ENCODE measurements around the gene COL7A1.
A peak's percentile ranks its signal among the peaks of the same experiment; 100 is the strongest.

The COL7A1 gene

GRCh38 chr3:48633743-48634142 is 38.6 kb upstream of the COL7A1 start:
- Histone ChIP-seq H3K23ac (ENCODE audit: low read depth, low read length, poor library complexity) (no peak overlapping the region), H3K18ac (ENCODE audit: low read length) (no peak overlapping the region), H3K27ac (replicated peaks; ENCODE audit: low read length) (no peak overlapping the region), H4K8ac (ENCODE audit: low read depth, low read length) (no peak overlapping the region), H3K27me3 (ENCODE audit: control insufficient read depth in 3 of 3, insufficient read depth in 3 of 3, low read depth in 1 of 3, low read length in 3 of 3) (no peaks in the 10 kb centered on the region), H3K9me3 (replicated peaks in 1 of 2; ENCODE audit: control insufficient read depth in 2 of 2, insufficient read depth in 1 of 2, low read depth in 1 of 2, low read length in 2 of 2) (no peaks in the 10 kb centered on the region), H4K91ac (ENCODE audit: low read depth, low read length, poor library complexity) (no peak overlapping the region), H2AK5ac (ENCODE audit: low read depth, low read length) (peak overlapping the region; percentile 59), H3K4me2 (ENCODE audit: insufficient read depth, low read length, poor library complexity, severe bottlenecking) (no peak overlapping the region), H2BK15ac (ENCODE audit: low read length) (peak overlapping the region; percentile 6), H3K36me3 (replicated peaks in 1 of 2; ENCODE audit: control insufficient read depth in 2 of 2, insufficient read depth in 2 of 2, low read length in 2 of 2) (peaks cover 43 to 65% of the 10 kb centered on the region in 2 donors), H3K4me1 (ENCODE audit: control insufficient read depth in 2 of 2, insufficient read depth in 1 of 2, low read depth in 1 of 2, low read length in 2 of 2) (peaks cover 13 to 22% of the 10 kb centered on the region in 2 donors), H2AFZ (ENCODE audit: low read length) (no peak overlapping the region), H2BK120ac (ENCODE audit: low read depth, low read length) (no peak overlapping the region), H3K4me3 (ENCODE audit: low read length in 2 of 2) (peak overlapping the region in 1 of 2 donors; percentile 82), H2BK12ac (ENCODE audit: low read length) (no peak overlapping the region), H3K79me1 (ENCODE audit: low read depth, low read length) (peaks cover 7% of the 10 kb centered on the region), H3K9ac (ENCODE audit: low read depth, low read length, poor library complexity) (peak overlapping the region; percentile 9), H2BK5ac (ENCODE audit: low read length) (no peak overlapping the region), H3K4ac (ENCODE audit: low read length) (no peak overlapping the region), H3K14ac (ENCODE audit: low read length) (no peak overlapping the region)
- DNase-seq (ENCODE audit: low spot score), result no peak
- no CpG with 5 or more reads among the region's 2 CpGs for WGBS, 2 donors (ENCODE audit: extremely low coverage in 2 of 2, insufficient read length in 2 of 2, insufficient replicate concordance in 1 of 2)

- peaks cover 13 to 22% of the 10 kb centered on the region in 2 donors for H3K4me1 ChIP-seq (ENCODE audit: control insufficient read depth in 2 of 2, insufficient read depth in 1 of 2, low read depth in 1 of 2, low read length in 2 of 2)
- H4K91ac ChIP-seq (ENCODE audit: low read depth, low read length, poor library complexity), result no peak overlapping the region
- DNase-seq (ENCODE audit: low spot score), result no peak
- H2BK5ac ChIP-seq (ENCODE audit: low read length), result no peak overlapping the region
- no peak overlapping the region for H3K4ac ChIP-seq (ENCODE audit: low read length)
- H3K9ac ChIP-seq (ENCODE audit: low read depth, low read length, poor library complexity), result no peak overlapping the region
- no peaks in the 10 kb centered on the region for H3K9me3 ChIP-seq (replicated peaks in 1 of 2; ENCODE audit: control insufficient read depth in 2 of 2, insufficient read depth in 1 of 2, low read depth in 1 of 2, low read length in 2 of 2)
- no peak overlapping the region for H3K4me2 ChIP-seq (ENCODE audit: insufficient read depth, low read length, poor library complexity, severe bottlenecking)
- no peak overlapping the region for H2BK120ac ChIP-seq (ENCODE audit: low read depth, low read length)
- H2AFZ ChIP-seq (ENCODE audit: low read length), result no peak overlapping the region
- WGBS, 2 donors (ENCODE audit: extremely low coverage in 2 of 2, insufficient read length in 2 of 2, insufficient replicate concordance in 1 of 2), result no CpG with 5 or more reads among the region's 15 CpGs
- no peak overlapping the region for H2AK5ac ChIP-seq (ENCODE audit: low read depth, low read length)
- H3K27me3 ChIP-seq (ENCODE audit: control insufficient read depth in 3 of 3, insufficient read depth in 3 of 3, low read depth in 1 of 3, low read length in 3 of 3), result no peaks in the 10 kb centered on the region
- H4K8ac ChIP-seq (ENCODE audit: low read depth, low read length), result no peak overlapping the region
- H3K18ac ChIP-seq (ENCODE audit: low read length), result no peak overlapping the region
- no peak overlapping the region for H2BK15ac ChIP-seq (ENCODE audit: low read length)
- peaks cover 7% of the 10 kb centered on the region for H3K79me1 ChIP-seq (ENCODE audit: low read depth, low read length)
- H2BK12ac ChIP-seq (ENCODE audit: low read length), result no peak overlapping the region
- H3K36me3 ChIP-seq (replicated peaks in 1 of 2; ENCODE audit: control insufficient read depth in 2 of 2, insufficient read depth in 2 of 2, low read length in 2 of 2), result peaks cover 45 to 66% of the 10 kb centered on the region in 2 donors
- H3K4me3 ChIP-seq (ENCODE audit: low read length in 2 of 2), result no peak overlapping the region
- no peak overlapping the region for H3K23ac ChIP-seq (ENCODE audit: low read depth, low read length, poor library complexity)
- no peak overlapping the region for H3K14ac ChIP-seq (ENCODE audit: low read length)
- H3K27ac ChIP-seq (replicated peaks; ENCODE audit: low read length), result no peak overlapping the region
Observed at GRCh38 chr3:48633256-48633655, 38.1 kb upstream of the COL7A1 start.

- Histone ChIP-seq H3K23ac (ENCODE audit: low read depth, low read length, poor library complexity) (peak overlapping the region; percentile 31), H2AFZ (ENCODE audit: low read length) (no peak overlapping the region), H3K4me1 (ENCODE audit: control insufficient read depth in 2 of 2, insufficient read depth in 1 of 2, low read depth in 1 of 2, low read length in 2 of 2) (peaks cover 13 to 17% of the 10 kb centered on the region in 2 donors), H3K79me1 (ENCODE audit: low read depth, low read length) (peaks cover 7% of the 10 kb centered on the region), H3K27me3 (ENCODE audit: control insufficient read depth in 3 of 3, insufficient read depth in 3 of 3, low read depth in 1 of 3, low read length in 3 of 3) (no peaks in the 10 kb centered on the region), H3K4me3 (ENCODE audit: low read length in 2 of 2) (no peak overlapping the region), H3K4ac (ENCODE audit: low read length) (peak overlapping the region; percentile 24), H4K8ac (ENCODE audit: low read depth, low read length) (no peak overlapping the region), H3K18ac (ENCODE audit: low read length) (no peak overlapping the region), H2BK5ac (ENCODE audit: low read length) (no peak overlapping the region), H3K36me3 (replicated peaks in 1 of 2; ENCODE audit: control insufficient read depth in 2 of 2, insufficient read depth in 2 of 2, low read length in 2 of 2) (peaks cover 55 to 69% of the 10 kb centered on the region in 2 donors), H2BK12ac (ENCODE audit: low read length) (no peak overlapping the region), H3K14ac (ENCODE audit: low read length) (no peak overlapping the region), H3K27ac (replicated peaks; ENCODE audit: low read length) (no peak overlapping the region), H2BK15ac (ENCODE audit: low read length) (no peak overlapping the region), H3K4me2 (ENCODE audit: insufficient read depth, low read length, poor library complexity, severe bottlenecking) (no peak overlapping the region), H3K9ac (ENCODE audit: low read depth, low read length, poor library complexity) (peak overlapping the region; percentile 65), H2BK120ac (ENCODE audit: low read depth, low read length) (no peak overlapping the region), H4K91ac (ENCODE audit: low read depth, low read length, poor library complexity) (no peak overlapping the region), H3K9me3 (replicated peaks in 1 of 2; ENCODE audit: control insufficient read depth in 2 of 2, insufficient read depth in 1 of 2, low read depth in 1 of 2, low read length in 2 of 2) (no peaks in the 10 kb centered on the region), H2AK5ac (ENCODE audit: low read depth, low read length) (no peak overlapping the region)
- no CpG with 5 or more reads among the region's 22 CpGs for WGBS, 2 donors (ENCODE audit: extremely low coverage in 2 of 2, insufficient read length in 2 of 2, insufficient replicate concordance in 1 of 2)
- no peak for DNase-seq (ENCODE audit: low spot score)
Observed at GRCh38 chr3:48631516-48632448, 36.7 kb upstream of the COL7A1 start.

- Histone ChIP-seq H3K27me3 (ENCODE audit: control insufficient read depth in 3 of 3, insufficient read depth in 3 of 3, low read depth in 1 of 3, low read length in 3 of 3) (no peaks in the 10 kb centered on the region), H3K36me3 (replicated peaks in 1 of 2; ENCODE audit: control insufficient read depth in 2 of 2, insufficient read depth in 2 of 2, low read length in 2 of 2) (peaks cover 63 to 78% of the 10 kb centered on the region in 2 donors), H3K9ac (ENCODE audit: low read depth, low read length, poor library complexity) (no peak overlapping the region), H3K79me1 (ENCODE audit: low read depth, low read length) (peaks cover 7% of the 10 kb centered on the region), H2AK5ac (ENCODE audit: low read depth, low read length) (no peak overlapping the region), H3K4me3 (ENCODE audit: low read length in 2 of 2) (no peak overlapping the region), H2BK5ac (ENCODE audit: low read length) (peak overlapping the region; percentile 56), H2BK12ac (ENCODE audit: low read length) (peak overlapping the region; percentile 30), H3K14ac (ENCODE audit: low read length) (no peak overlapping the region), H4K8ac (ENCODE audit: low read depth, low read length) (no peak overlapping the region), H2BK15ac (ENCODE audit: low read length) (no peak overlapping the region), H2AFZ (ENCODE audit: low read length) (no peak overlapping the region), H3K4me1 (ENCODE audit: control insufficient read depth in 2 of 2, insufficient read depth in 1 of 2, low read depth in 1 of 2, low read length in 2 of 2) (peaks cover 5 to 8% of the 10 kb centered on the region in 2 donors), H3K4me2 (ENCODE audit: insufficient read depth, low read length, poor library complexity, severe bottlenecking) (no peak overlapping the region), H3K23ac (ENCODE audit: low read depth, low read length, poor library complexity) (peak overlapping the region; percentile 49), H2BK120ac (ENCODE audit: low read depth, low read length) (no peak overlapping the region), H3K27ac (replicated peaks; ENCODE audit: low read length) (no peak overlapping the region), H3K9me3 (replicated peaks in 1 of 2; ENCODE audit: control insufficient read depth in 2 of 2, insufficient read depth in 1 of 2, low read depth in 1 of 2, low read length in 2 of 2) (no peaks in the 10 kb centered on the region), H3K18ac (ENCODE audit: low read length) (no peak overlapping the region), H3K4ac (ENCODE audit: low read length) (no peak overlapping the region), H4K91ac (ENCODE audit: low read depth, low read length, poor library complexity) (no peak overlapping the region)
- no peak for DNase-seq (ENCODE audit: low spot score)
- WGBS, 2 donors (ENCODE audit: extremely low coverage in 2 of 2, insufficient read length in 2 of 2, insufficient replicate concordance in 1 of 2), result no CpG with 5 or more reads among the region's 12 CpGs
Observed at GRCh38 chr3:48630833-48631232, 35.7 kb upstream of the COL7A1 start.
